NCI-H1694 (cell line): ENCODE data around the gene SMPD3.

Experiments used
- DNase-seq: peaks from one replicate; lab custom pipeline; 2025; lab: John Stamatoyannopoulos, UW

The SMPD3 gene

GRCh38 chr16:68380676-68381362 is 67.5 kb downstream of the SMPD3 start:
- DNase-seq, result no peak

DNA sequence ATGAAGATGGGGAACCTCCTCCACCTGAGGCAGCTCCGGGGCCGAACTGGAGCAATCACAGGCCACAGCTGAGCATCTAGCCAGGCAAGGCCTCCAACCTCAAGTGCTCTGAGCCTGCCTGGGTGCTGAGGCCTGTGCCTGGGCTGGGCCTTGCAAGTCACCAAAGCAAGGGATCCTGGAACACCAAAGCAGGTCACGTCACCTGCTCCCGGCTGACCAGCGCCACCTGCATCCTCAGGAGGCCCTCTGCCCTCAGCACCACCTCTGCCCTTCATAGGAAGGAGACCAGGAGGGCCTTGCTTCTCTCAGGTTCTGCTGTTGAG is 68.0 kb downstream of the SMPD3 start:
- DNase-seq, result no peak

DNA sequence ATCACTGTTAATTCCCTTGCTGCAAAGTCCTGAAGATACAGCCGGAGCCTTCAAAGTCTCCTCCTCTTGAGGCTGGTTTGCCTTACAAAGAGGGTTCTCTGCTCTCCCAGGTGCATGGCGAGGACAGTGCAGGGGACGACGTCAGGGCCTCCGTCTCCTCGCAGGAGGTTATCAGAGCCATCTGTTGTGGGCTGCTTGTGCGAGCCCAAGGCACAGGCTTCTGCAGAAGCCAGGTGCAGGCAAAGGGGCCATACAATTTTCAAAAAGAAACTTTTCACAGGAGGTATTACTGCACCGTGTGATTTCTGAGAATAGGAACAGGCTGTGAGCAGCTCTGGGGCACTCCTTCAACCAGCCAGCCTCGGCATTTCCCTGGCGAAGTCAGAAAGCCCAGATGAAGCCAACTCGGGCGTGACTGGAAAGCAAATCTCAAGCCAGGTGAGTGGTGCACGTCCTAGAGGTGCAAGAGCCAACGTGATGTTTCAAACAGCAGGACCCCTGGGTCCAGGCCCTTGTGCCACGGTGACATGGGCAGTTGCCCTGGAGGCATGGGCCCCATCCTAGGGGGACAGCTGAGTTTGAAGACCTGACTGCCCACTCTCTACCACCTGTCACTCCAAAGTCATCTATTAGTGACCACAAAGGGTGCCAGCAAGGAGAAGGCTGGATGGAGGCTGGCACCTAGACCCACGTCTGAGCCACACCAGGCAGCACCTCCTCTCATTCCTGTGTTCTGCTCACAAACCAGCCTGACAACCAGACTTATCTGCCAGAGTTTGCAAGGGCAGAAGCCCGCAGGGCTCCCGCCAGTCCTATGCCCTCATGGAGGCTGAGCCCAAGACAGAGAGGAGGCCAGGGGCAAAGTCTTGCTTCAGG is 68.6 kb downstream of the SMPD3 start:
- DNase-seq, result no peak

DNA sequence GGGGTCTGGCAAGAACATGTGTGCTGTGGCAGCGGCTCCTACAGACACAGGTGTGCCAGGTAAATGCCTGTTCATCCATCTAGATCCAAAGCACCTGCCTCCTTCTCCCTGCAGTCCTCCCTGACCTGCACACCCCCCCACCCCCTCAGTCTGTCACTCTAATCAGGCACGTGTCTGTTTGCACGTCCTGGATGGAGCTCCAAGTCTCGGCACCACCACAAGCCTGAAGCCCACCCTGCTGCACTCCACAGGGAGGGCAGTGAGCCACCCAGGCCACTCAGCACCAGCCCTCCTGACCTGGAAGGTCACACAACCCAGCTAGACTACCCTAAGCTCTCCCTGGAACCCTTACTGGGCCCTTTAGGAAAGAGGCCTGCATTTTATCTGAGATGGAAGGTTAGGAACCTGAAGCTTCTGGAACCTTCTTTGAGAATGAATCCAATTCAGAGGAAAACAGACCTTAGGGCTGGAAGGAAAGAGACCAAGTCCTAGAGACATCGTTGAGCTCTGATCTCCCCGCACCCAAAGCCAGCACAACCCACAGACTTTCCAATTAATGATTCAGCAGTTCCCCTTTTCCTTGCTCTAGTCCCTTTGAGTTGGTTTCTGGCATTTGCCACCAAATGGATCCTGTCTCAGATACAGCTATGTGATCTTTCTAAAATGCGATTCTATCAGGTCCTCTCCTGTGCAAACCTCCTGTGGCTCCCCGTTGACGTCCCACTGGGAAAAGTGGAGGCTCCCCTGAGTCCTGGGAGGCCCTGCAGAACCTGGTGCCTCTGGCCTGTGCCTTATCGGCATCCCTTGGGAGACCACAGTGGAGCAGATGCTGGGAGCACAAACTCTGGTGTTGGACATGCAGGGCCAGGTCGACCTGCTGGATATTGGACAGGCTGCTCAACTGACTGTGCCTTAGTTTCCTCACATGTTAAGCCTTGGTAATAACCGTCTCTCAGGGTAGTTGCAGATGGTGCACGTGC is 69.6 kb downstream of the SMPD3 start:
- no peak for DNase-seq

- no peak for DNase-seq
These were observed 70.5 kb downstream of the SMPD3 start for GRCh38 chr16:68377667-68378393.

DNA sequence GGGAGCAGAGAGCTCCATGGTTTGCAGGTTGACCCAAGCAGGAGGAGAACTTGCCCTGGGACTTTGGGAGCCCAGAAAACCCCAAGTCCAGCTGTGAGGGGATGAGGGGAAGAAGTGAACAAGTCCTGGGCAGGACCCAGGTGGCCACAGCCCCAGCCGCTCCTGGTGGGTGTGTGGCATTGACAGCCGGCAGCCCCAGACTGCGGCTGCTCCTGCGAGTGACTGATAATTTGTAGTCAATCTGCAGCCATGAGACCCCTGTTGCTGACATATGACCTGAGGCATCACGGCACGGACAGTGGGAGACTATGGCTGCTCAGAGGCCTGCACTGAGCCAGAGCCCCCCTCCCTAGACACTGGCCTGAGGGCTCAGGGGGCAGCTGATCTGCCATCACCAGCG is 71.1 kb downstream of the SMPD3 start:
- no peak for DNase-seq

DNA sequence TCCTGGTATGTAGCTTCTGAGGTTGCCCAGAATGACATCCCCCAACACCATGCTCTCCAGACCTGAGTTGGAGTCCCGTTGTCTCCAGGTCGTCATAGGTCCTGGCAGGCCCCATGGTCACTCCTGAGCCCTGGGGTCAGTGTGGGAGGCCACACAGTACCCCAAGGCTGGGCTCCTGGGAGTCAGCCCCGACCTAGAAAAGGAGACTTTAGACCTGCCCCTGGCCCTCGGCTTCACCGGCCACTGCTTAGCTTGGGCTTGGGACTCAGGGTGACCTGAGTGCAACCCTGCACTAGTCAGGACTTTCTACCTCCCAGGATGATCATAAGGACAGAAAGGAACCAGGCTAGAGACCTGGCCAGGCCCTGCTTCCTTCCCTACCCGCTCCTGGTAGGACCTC is 71.7 kb downstream of the SMPD3 start:
- DNase-seq, result no peak

DNA sequence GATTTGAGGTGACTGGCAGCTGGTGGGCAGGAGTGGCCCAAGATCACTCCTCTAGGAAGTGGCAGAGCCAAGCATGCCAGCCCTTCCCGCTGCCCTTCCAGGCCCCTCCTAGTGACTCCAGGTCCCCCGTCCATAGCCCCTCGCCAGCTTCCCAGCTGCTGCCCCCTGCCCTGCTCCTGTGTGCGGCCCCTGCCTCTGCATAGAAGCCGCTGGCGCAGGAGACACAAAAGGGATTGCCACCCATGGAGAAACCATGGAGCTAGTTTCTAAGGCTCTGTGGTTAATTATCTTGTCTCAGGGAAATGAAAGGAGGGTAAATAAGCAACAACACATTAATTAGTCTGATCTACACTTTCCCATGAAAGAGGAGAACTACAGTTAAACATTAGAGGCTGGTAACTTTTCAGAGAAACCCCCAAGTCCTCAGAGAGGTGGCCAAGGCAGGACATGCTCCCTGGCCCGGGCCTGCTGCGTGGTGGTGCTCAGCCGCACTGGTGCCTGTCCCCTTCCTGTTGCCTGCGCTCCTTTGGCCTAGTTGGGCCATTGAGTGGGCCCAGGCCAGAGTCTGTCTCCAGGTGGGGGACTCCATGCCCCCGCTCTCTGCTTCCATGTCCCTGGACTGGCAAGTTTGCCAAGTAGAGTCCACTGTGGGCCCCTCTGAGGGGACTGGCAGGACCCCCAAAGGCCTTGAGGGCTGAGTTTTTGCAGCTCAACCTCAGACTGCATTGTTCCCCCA is 72.3 kb downstream of the SMPD3 start:
- no peak for DNase-seq

GRCh38 chr16:68374961-68375660 is 73.2 kb downstream of the SMPD3 start:
- DNase-seq, result no peak

- no peak for DNase-seq
These were observed 74.0 kb downstream of the SMPD3 start for GRCh38 chr16:68374246-68374805.

GRCh38 chr16:68373528-68374245 is 74.6 kb downstream of the SMPD3 start:
- DNase-seq, result no peak

- no peak for DNase-seq
These were observed 75.5 kb downstream of the SMPD3 start for GRCh38 chr16:68372806-68373205.

DNA sequence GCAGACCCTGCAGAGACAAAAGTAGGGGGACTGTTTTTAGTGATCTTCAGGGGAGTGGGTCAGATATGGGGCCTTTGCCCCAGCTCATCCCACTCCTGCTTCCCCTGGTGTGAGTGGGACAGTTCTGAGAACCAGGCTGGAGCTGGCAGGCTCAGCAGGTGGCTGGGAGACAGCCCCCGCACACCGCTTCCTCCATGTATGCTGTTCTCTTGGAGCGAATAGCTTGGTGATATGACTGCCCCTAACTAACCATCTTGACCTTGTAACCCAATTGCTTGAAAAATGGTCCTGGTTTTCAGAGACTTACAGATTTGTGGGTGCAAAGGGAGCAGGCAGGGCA is 76.0 kb downstream of the SMPD3 start:
- DNase-seq, result no peak

DNA sequence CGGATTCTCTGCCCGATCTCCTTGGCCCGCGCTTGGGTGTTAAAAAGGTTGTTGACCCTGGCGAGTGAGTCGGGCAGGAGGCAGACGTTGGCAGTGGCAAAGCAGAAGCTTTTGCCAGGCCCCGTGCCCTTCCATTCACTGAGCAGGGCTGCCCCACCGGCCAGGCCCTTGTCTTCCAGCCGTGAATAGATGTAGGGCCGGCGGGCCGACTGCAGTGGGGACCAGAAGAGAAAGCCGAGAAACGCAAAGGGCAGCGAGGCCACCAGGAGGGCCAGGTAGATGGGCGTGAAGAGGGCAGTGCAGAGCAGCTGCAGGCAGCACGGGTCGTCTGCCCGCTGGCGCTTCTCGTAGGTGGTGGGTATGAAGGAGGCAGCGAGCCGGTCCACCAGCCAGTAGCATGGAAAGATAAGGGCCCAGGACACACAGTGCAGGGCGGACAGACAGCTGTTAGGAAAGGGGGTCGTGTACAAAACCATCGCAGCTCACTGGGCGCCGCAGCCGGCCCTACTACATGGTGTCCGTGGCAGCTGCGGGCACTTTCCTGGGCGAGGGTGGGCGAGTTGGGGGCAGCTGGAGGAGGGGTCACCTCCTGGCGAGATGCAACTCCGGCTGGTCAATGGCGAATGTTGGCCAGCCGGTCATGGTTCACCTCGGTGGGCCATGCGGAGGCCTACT is 76.5 kb downstream of the SMPD3 start:
- no peak for DNase-seq

DNA sequence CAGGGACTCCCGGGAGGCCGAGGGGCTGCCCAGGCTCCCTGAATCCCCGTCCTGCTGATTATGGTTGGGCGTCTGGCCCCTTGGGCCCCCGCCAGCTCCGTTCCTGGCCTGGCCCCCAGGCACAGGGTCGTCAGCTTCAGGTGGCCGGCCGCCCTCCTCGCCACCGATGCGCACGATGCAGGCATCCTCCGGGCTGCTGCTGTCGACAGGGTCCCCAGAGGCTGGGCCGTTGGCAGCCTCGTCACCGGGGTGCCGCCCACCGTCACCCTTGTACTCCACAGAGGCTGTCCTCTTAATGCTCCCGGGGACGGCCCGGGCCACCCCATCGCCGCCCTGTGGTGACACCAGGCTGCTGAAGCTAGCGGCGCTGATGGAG is 77.0 kb downstream of the SMPD3 start:
- no peak for DNase-seq

GRCh38 chr16:68370581-68371275 is 77.6 kb downstream of the SMPD3 start:
- no peak for DNase-seq

DNA sequence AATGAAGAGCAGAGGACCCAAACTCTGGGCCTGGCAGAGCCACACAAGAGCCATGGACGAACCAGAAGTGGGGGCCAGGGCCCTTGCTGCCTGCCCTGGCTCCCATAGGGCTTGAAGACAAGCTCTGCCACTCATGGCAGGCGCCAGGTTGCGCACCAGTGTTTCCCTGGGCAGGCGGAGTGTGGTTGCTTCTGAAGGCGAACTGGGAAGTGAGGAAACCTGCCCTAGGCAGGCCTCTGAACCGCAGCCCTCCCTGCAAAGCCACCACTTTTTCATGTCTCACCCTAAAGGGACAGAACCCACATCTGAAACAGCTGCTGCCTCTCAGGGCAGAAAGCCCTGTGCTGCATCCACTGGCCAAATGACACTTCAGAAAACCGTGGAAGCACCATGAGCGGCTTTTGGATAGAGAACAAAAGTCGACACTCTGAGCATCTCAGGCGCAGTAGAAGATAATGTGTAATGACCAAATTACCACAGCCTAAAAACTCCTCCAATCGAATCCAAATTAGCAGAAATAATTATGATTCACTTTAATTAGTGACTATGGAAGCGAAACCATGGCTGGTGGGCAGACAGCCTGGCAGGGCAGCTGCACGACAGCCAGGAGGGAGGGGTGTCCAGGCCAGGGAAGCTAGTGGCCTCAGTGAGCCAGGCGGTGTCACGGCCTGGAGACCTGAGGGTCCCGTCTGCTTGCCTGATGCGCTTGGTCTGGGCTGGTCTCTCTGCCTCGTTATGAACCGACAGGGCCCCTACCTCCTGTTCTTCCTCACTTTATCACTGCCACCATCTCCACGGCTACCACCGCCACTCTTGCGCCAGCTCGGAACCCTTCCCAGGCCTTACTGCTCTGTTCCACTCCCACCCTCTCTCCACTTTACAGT is 78.4 kb downstream of the SMPD3 start:
- DNase-seq, result no peak
